K562 (cell line): ENCODE results near the gene COLQ. TPM values are rescaled to one million over a fixed set of nuclear protein-coding genes. Genes with fewer than 3 reads are reported as not detected.

Experiments
- ATAC-seq: fragments of 200-7000 bp; cut with Tn5 transposase; 3 replicates; pipeline ENCODE4 v1.9.1; 2020; ENCODE audit warnings: moderate library complexity
- BruUV-seq: library from RNA; stranded (reverse); fragments of 400-500 nt; replicated peaks from 2 replicates; lab custom pipeline; 2021; lab: Mats Ljungman, UMichigan
- CTCF ChIA-PET: fragments of 300-600 bp; formaldehyde crosslinking; extraction: SDS; loops from one replicate; lab custom pipeline; 2021; ENCODE audit warnings: low intra/inter-chr PET ratio; lab: Yijun Ruan, JAX
- POLR2A ChIA-PET: fragments of 300-600, 350-650 bp; sonication (Branson Sonifier 250); formaldehyde crosslinking; extraction: SDS; loops from one replicate; lab custom pipeline; 2021; ENCODE audit warnings: antibody characterized with exemption, inconsistent platforms; lab: Yijun Ruan, JAX
- DNase-seq, 4 experiments: peaks; one replicate each; pipeline versions ENCODE4 v3.0.0 to v3.0.0-alpha.2; 2011 to 2018; ENCODE audit warnings: low spot score in 3 of 4, mixed read lengths in 3 of 4; ENCODE audit errors: extremely low read depth in 1 of 4
- FAIRE-seq: peaks from 2 replicates; lab custom pipeline; 2011; peaks lifted over from hg19 to GRCh38; lab: Jason Lieb, UNC
- H2AFZ ChIP-seq: 2 replicates; pipeline ENCODE4 v1.6.0; 2011; ENCODE audit warnings: low read depth, low read length, control low read depth, inconsistent platforms
- H3K27ac ChIP-seq: fragments of 200-600 bp; 3 replicates; pipeline ENCODE4 v1.8.0; 2011; ENCODE audit warnings: low read depth, mild to moderate bottlenecking, control low read depth, inconsistent platforms, low read length, moderate library complexity, mixed read lengths; ENCODE audit errors: extremely low read depth
- H3K27me3 ChIP-seq, 2 experiments: fragments of 300-600 bp in 1 of 2; 2 replicates in 1 of 2; 3 replicates in 1 of 2; pipeline versions ENCODE4 v1.6.0 to v1.8.0; 2011; ENCODE audit warnings: inconsistent platforms in 2 of 2, low read length in 2 of 2, mild to moderate bottlenecking in 1 of 2, mixed read lengths in 1 of 2, moderate library complexity in 1 of 2; ENCODE audit not compliant: control insufficient read depth in 2 of 2, insufficient read depth in 2 of 2
- H3K36me3 ChIP-seq: fragments of 300-600 bp; 3 replicates; pipeline ENCODE4 v1.8.0; 2011; ENCODE audit warnings: mild to moderate bottlenecking, low read length, inconsistent platforms; ENCODE audit not compliant: control insufficient read depth, insufficient read depth
- H3K4me1 ChIP-seq, 2 experiments: fragments of 200-600 bp in 1 of 2; replicated peaks in 1 of 2; 2 replicates in 1 of 2; 3 replicates in 1 of 2; pipeline versions ENCODE4 v1.5.1 to v1.8.0; 2011; ENCODE audit warnings: inconsistent platforms in 2 of 2, low read length in 2 of 2, mild to moderate bottlenecking in 1 of 2, mixed read lengths in 1 of 2, moderate library complexity in 1 of 2; ENCODE audit not compliant: control insufficient read depth in 2 of 2, insufficient read depth in 2 of 2
- H3K4me2 ChIP-seq: 2 replicates; pipeline ENCODE4 v1.6.1; 2011; ENCODE audit warnings: low read length, control low read depth, inconsistent platforms, mixed read lengths; ENCODE audit not compliant: insufficient read depth
- H3K4me3 ChIP-seq: fragments of 200-600 bp; sonication (generic), shearing (Covaris generic); 2 replicates; pipeline ENCODE4 v1.5.1; 2016; ENCODE audit warnings: control low read depth, inconsistent platforms
- H3K79me2 ChIP-seq: fragments of 200-600 bp; 3 replicates; pipeline ENCODE4 v1.8.0; 2011; ENCODE audit warnings: low read length, inconsistent platforms; ENCODE audit not compliant: control insufficient read depth, insufficient read depth
- H3K9ac ChIP-seq, 2 experiments: 2 replicates each; pipeline versions ENCODE4 v1.6.0 to v1.6.1; 2011; ENCODE audit warnings: low read depth in 2 of 2, low read length in 2 of 2, control low read depth in 1 of 2, inconsistent platforms in 1 of 2, mild to moderate bottlenecking in 1 of 2, mixed read lengths in 1 of 2; ENCODE audit not compliant: insufficient read depth in 1 of 2
- H3K9me1 ChIP-seq: one replicate; pipeline ENCODE4 v1.6.0; 2011; ENCODE audit warnings: inconsistent platforms, mild to moderate bottlenecking, low read length, moderate library complexity; ENCODE audit not compliant: control insufficient read depth, insufficient read depth
- H3K9me3 ChIP-seq: replicated peaks from 2 replicates; pipeline ENCODE4 v1.5.1; 2011; ENCODE audit warnings: low read depth, low read length, inconsistent platforms; ENCODE audit not compliant: control insufficient read depth, insufficient read depth
- H4K20me1 ChIP-seq: replicated peaks from 2 replicates; pipeline ENCODE4 v1.6.1; 2011; ENCODE audit warnings: low read length, inconsistent platforms, mixed read lengths; ENCODE audit not compliant: control insufficient read depth, insufficient read depth
- ATF7 ChIP-seq: fragments of 450-650 bp; IDR thresholded peaks from 2 replicates; pipeline ENCODE4 v1.7.1; 2014; ENCODE audit warnings: mild to moderate bottlenecking, moderate library complexity
- HDAC8 ChIP-seq: fragments of 450-650 bp; IDR thresholded peaks from 2 replicates; pipeline ENCODE4 v1.6.1; 2016; ENCODE audit warnings: mild to moderate bottlenecking, missing genetic modification characterization, moderate library complexity, missing compliant biosample characterization
- HOMEZ ChIP-seq: fragments of 250-450 bp; sonication (Bioruptor Pico); IDR thresholded peaks from 2 replicates; pipeline ENCODE4 v1.4.0; 2020; ENCODE audit warnings: mild to moderate bottlenecking, moderate library complexity
- MBD1 ChIP-seq: fragments of 250-450 bp; sonication (Bioruptor Pico); IDR thresholded peaks from 2 replicates; pipeline ENCODE4 v1.8.0; 2022; ENCODE audit warnings: inconsistent platforms
- NR2C2 ChIP-seq, 2 experiments: fragments of 200-800 bp in 1 of 2; sonication (Bioruptor generic) in 1 of 2; sonication (generic) in 1 of 2; formaldehyde crosslinking in 1 of 2; IDR thresholded peaks; 2 replicates each; pipeline versions ENCODE4 v1.6.1 to v1.8.0; 2016 to 2022; ENCODE audit warnings: mild to moderate bottlenecking in 1 of 2, missing compliant biosample characterization in 1 of 2, missing genetic modification characterization in 1 of 2, missing genetic modification reagents in 1 of 2
- USF1 ChIP-seq: sonication (generic); formaldehyde crosslinking; IDR thresholded peaks from 2 replicates; pipeline ENCODE4 v1.9.0; 2022; ENCODE audit warnings: mild to moderate bottlenecking, missing genetic modification reagents
- ZZZ3 ChIP-seq: fragments of 450-650 bp; IDR thresholded peaks from 2 replicates; pipeline ENCODE4 v1.6.1; 2016; ENCODE audit warnings: antibody characterized with exemption, mild to moderate bottlenecking, moderate library complexity
- WGBS: fragments of 100-300 bp; shearing (Covaris generic); methylation state at CpG from one replicate; pipeline ENCODE4 v1.1.6; 2016; ENCODE audit warnings: low coverage, mixed read lengths; ENCODE audit not compliant: insufficient coverage; ENCODE audit errors: missing lambda C conversion rate; 5-methylcytosine and 5-hydroxymethylcytosine counted together
- in situ Hi-C: fragments of 300-500 bp; cut with MboI; formaldehyde crosslinking; loops from 4 replicates; pipeline ENCODE4 v1.15.0; 2018; ENCODE audit warnings: inconsistent platforms, mixed read lengths
- intact Hi-C: fragments of 100-400 bp; cut with micrococcal nuclease; formaldehyde crosslinking; loops from 2 replicates; pipeline ENCODE4 v1.14.2; 2022
- polyA plus RNA-seq, 8 experiments: library from polyadenylated mRNA; depleted of rRNA in 4 of 8; stranded (reverse) in 5 of 8; unstranded in 3 of 8; fragments of >200 nt; fragmentation: Nextera tagmentation in 2 of 8; fragmentation: Illumina TruSeq in 1 of 8; extraction: Ambion mirVana in 2 of 8; extraction: Trizol in 1 of 8; gene quantifications; 2 replicates each; pipeline versions ENCODE4 v1.2.1 to v1.2.3, GENCODE V29; 2011 to 2014; ENCODE audit warnings: inconsistent platforms in 1 of 8, missing spikeins in 1 of 8
- total RNA-seq, 7 experiments: library from RNA; depleted of rRNA in 6 of 7; stranded (reverse); fragments of >200 nt in 6 of 7; fragmentation: Illumina TruSeq in 2 of 7; extraction: Trizol in 2 of 7; gene quantifications; 2 replicates each; pipeline versions ENCODE4 v1.2.1 to v1.2.3, GENCODE V29; 2011 to 2021; ENCODE audit warnings: low replicate concordance in 1 of 7

The COLQ gene
- total and polyA plus RNA-seq, 9 of the 15 experiments (the other 6 are each of a cell fraction or from before 2014, with no cell fraction given): 0.04 to 0.36 (median 0.27) TPM; not detected in 4

GRCh38 chr3:15450438-15451215 is 70.9 kb downstream of the COLQ start:
- no peaks in the 10 kb centered on the region for H3K79me2 ChIP-seq
- intact Hi-C loops (no loop called here), in situ Hi-C loops (no loop called here)
- 42% methylated on average over 12 of the region's 12 CpGs for WGBS
- ChIA-PET POLR2A (interaction anchor here (0.7 to 2.3 kb wide), 2 partner anchors 9 to 24 kb away, joined by 3 to 6 read pairs; no protein-coding TSS in a partner anchor), CTCF (interaction anchor here (0.6 kb wide), 1 partner anchor 60 kb away, joined by 4 read pairs; no protein-coding TSS in a partner anchor)
- TF ChIP-seq USF1 (no peak), HOMEZ (no peak), ATF7 (no peak), MBD1 (CRISPR knock-in tag) (no peak), HDAC8 (tag) (no peak), ZZZ3 (no peak), NR2C2 (CRISPR knock-in tag; IDR thresholded peaks at IDR 0.05) (no peak), NR2C2 (tag; IDR thresholded peaks at IDR 0.05) (0 out of 2 replicates have a peak, but pooled peaks have one; percentile 16)
- H3K9me3 ChIP-seq: no peaks in the 10 kb centered on the region
- 0 out of 5 replicates have a peak, but pooled peaks cover 0 to 3% of the 10 kb centered on the region in 2 experiments for H3K4me1 ChIP-seq
- FAIRE-seq (no peak), ATAC-seq (no peak), DNase-seq (no peak)
- H3K27me3 ChIP-seq: 0 out of 5 replicates have a peak, but pooled peaks cover 0 to 2% of the 10 kb centered on the region in 2 experiments
- H3K27ac ChIP-seq: no peak overlapping the region
- no peak overlapping the region; the same call in 1 of the 2 replicates for H2AFZ ChIP-seq
- no peak overlapping the region for H3K4me3 ChIP-seq
- no peak overlapping the region for H3K9ac ChIP-seq
- H3K36me3 ChIP-seq: no peaks in the 10 kb centered on the region
- no peaks in the 10 kb centered on the region for H3K9me1 ChIP-seq
- no TSS peak for BruUV-seq
- no peak overlapping the region for H3K4me2 ChIP-seq
- H4K20me1 ChIP-seq: no peaks in the 10 kb centered on the region
